Embryonic facial prominence (tissue), 1 donor: ENCODE data around the gene PLXNA4.

Experiments
- DNase-seq: peaks from one replicate; pipeline ENCODE4 v3.0.0-alpha.2; 2016; ENCODE audit errors: extremely low spot score

The PLXNA4 gene

GRCh38 chr7:132317701-132318351 lies 258.4 kb downstream of the PLXNA4 start:
- DNase-seq: no peak

DNA sequence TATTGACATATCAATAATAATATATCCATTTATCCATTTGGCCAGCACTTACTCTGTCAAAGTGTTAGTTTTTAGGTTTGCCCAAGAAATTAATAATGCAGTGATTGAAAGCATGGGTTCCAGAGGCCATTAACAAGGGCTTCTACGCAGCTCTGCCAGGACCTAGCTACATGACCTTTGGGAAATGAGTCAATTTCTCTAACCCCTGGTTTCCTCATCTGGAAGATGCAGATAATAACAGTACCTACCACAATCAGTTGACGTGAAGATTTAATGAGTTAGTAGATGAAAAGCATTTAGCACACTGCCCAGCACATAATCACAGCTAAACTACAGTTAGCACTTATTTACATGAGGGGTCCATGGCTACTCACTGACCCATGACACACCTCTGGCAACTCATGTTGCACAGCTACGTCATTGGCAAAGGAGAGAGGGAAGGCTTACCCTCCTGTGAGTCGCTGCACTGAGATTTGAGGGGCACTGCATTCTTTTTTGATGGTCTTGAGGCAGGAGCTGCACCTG lies 263.7 kb downstream of the PLXNA4 start:
- no peak for DNase-seq

DNA sequence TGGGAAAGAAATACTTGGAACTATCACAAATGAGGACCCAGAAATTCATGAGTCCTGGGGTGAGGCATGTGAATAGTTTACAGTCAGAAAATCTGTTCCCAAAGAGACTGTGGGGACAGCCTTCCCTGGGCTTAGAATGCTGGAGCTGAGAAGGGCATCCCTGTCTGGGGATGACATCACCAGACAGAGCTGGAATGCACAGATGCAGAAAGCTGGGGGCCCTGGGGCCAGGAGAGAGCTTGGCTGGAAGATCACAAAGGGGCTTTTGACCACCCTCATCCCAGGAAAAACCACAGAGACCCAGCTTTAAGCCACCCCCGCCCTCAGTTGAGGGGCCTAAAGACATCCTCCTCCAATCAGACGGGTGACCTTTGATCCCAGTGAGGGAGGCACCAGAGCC lies 264.5 kb downstream of the PLXNA4 start:
- DNase-seq: no peak

DNA sequence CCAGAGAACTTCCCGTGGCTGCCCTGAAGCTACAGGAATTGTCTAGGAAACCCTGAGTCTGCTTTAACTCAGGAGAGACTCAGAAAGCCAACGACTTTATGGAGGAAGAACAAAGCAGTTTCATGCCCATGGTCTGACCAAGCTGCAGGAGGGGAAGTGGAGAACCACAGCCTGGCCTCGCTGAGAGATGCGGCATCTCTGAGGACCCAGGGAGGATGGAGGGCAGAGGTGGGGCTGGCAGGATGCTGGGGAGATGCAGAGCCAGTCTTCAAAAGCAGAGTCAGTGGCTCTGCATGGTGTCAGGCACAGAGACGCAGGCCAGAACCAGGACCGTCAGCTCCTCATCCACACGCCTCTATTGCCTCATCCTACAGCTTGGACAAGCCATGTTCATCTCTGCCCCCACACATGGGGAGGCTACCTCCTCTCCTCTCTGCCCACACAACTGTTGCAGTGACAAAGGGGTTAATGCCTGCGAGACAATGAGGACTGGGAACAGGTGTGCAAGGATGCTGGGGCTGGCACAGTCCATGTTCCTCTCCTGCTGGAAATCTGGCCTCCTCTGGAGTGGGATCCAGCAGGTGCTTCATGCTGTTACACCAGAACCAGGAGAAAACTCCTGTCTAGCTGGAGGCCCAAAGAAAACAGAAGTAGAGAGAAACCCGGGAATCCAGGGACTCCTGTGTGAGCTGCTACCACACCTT lies 267.0 kb downstream of the PLXNA4 start:
- no peak for DNase-seq

GRCh38 chr7:132307465-132307864 lies 268.8 kb downstream of the PLXNA4 start:
- DNase-seq: no peak

DNA sequence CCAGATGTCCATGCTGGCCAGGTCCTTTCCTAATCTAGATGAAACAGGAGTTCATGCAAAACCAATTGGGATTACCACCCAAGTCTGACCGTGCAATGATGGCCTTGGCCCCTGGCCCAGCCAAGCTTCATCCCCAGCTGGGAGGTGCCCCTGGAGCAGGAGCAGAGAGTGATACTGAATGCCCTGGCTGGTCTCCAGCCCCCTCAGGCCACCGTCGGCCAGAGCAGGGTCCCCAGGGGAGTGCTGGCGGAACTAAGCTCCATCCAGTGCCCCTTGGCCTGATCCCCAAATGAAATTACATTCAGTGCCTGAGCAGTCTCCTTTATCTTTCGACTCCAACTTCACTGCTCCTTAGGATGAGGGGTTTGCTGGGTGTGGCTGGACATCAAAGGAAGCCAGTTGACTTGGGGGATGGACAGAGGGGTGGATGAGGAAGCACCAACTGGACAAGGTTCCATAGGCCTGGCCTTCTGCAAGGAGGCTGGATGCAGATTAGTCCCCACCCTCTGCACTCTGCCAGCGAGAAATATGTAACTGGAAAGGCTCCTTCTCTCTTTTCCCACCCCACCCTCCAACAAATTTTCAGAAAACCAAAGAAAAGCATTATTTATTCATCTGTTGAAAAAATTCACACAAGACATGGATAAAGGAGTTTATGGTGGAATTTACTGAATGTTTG lies 275.5 kb downstream of the PLXNA4 start:
- no peak for DNase-seq

- DNase-seq: no peak
Measured at GRCh38 chr7:132298790-132299189, 277.5 kb downstream of the PLXNA4 start.

- no peak for DNase-seq
Measured at GRCh38 chr7:132296820-132297219, 279.4 kb downstream of the PLXNA4 start.

- DNase-seq: no peak
Measured at GRCh38 chr7:132295175-132295574, 281.1 kb downstream of the PLXNA4 start.

DNA sequence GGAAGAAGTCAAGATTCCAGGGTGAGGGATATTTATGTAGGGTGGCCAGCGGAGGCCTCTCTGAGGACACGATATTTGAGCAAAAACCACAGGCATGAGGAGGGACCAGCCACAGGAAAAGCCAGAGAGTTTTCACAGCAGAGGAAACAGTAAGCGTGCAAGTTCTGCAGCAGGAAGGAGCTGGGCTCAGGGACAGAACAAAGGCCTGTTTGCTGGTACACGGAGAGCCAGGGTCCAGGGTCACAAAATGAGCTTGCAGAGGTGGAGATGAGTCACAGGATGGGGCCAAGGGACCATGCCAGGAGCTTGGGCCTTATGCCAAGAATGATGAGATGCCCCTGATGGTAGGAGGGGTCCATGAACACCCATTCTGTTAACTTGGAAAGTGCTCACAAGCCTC lies 283.5 kb downstream of the PLXNA4 start:
- no peak for DNase-seq

DNA sequence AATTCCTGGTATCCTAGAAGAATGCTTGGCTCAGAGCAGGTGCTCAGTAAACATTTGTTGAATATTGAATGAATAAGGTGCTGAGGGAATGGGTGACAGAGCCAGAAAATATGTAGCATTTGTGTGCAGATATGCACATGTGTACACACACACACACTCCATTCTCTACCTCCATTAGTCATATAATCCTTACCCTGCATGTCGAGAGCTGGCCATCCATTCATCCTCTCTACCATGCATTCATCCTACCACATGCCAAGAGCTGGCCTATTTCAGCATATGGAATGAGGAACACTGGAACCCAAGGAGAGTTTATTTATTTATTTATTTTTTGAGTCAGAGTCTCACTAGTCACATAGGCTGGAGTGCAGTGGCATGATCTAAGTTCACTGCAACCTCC lies 284.8 kb downstream of the PLXNA4 start:
- DNase-seq: no peak

DNA sequence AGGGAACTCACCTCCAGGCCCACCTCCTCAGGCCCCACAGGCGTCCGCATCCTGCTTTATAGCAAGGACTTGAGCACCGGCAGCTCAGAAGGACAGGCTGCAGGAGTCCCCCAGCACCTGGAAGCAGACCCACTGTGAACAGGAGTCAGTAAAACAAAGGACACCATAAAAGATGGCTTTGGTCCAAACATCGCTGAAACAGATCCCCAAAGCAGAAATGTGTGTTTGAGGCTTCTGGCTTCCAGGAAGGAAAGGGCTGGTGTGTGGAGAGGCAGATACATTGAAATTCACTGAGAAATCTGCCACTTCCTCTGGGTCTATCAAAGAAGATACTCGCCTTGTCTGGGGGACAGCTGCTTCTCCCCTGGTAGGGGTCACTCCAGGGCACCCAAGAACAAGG lies 286.2 kb downstream of the PLXNA4 start:
- DNase-seq: no peak

DNA sequence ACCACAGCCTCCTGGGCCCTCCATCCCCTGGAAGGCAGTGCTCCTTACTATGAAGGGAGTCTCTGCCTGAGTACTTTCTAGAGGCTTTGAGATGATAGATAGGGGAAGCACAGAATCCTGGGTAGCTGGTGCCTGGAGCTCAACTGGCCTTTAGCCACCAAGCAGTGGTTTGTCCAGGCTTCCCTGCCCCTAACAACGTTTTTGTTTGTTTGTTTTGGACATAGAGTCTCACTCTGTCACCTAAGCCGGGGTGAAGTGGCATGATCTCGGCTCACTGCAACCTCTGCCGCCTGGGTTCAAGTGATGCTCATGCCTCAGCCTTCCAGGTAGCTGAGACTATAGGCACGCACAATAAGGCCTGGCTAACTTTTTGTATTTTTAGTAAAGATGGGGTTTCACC lies 289.4 kb downstream of the PLXNA4 start:
- no peak for DNase-seq

- DNase-seq: no peak
Measured at GRCh38 chr7:132280335-132280734, 295.9 kb downstream of the PLXNA4 start.

GRCh38 chr7:132279718-132280117 lies 296.6 kb downstream of the PLXNA4 start:
- DNase-seq: no peak

GRCh38 chr7:132276976-132277725 lies 299.1 kb downstream of the PLXNA4 start:
- no peak for DNase-seq

DNA sequence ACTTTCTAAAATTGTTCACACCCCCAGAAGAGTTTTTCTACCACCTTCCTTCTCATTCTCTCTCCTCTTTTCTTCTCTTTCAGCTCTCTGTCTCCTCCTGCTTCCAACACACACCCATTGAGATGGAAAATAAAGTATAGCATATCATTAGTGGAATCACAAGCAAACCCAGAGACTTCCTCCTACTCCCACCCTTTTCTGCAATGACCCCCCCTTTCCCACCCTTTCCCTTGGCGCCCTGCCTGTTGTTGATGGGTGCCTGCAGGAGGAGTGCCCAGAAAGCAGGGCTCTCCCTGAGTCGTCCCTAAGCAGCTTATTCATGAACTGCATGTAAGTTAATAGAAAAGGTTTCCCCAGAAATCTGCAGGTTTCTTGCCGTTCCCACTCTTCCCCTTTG lies 300.0 kb downstream of the PLXNA4 start:
- no peak for DNase-seq

GRCh38 chr7:132275416-132276233 lies 300.6 kb downstream of the PLXNA4 start:
- DNase-seq: no peak

DNA sequence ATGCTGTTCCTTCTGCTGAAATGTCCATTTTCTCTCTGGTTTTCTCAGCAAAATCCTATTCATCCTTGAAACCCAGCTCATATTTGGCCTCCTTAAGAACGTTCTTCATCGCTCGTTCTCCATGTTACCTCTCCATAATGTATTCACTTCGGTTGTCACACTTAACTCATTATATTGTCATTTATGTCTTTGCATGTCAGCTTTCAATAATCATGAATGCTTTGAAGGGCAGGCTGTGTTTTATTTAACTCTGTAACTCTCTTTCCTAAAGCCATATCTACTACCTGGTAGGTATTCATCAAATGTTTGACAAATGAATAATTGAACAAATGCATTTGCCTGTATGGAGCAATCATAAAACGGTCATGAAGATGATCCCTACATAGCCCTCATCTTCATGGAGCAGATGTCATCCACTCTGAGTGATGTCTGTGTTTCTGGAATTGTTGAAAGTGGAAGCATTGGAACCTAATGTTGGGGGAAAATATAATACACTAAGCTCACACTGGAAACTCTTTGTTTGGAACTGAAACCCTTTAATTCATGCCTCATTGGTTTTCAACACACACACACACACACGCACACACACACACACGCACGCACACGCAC lies 303.4 kb downstream of the PLXNA4 start:
- DNase-seq: no peak

DNA sequence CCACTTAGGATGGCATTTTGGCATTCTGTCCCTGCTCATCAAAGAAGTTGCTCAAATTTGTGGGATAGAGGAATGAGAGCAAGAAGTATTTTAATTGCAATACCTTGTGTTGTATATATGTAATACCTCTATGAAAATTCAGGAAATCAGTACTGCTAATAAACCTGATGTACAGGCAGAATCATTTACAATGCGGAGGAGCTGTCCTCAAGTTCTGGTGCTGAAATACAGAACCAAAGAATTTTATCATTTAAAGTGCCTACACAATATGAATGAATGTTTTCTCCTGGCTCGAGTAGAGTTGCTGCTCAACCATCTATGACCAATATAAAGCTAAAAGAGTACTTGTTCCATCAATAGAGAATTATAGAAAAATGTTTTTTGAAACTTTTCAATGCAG lies 305.8 kb downstream of the PLXNA4 start:
- no peak for DNase-seq

- DNase-seq: no peak
Measured at GRCh38 chr7:132269718-132270117, 306.6 kb downstream of the PLXNA4 start.
